OCI-LY1 (cell line): ENCODE data around the gene ZNF536.

ENCODE experiments used
- CTCF ChIP-seq: fragments of 200-600 bp; sonication (generic), shearing (Covaris generic); IDR thresholded peaks from 2 replicates; pipeline ENCODE4 v1.5.1; 2017; ENCODE audit warnings: mild to moderate bottlenecking, antibody characterized with exemption, low read length, moderate library complexity, mixed read lengths
- EZH2 ChIP-seq: fragments of 200-600 bp; sonication (generic), shearing (Covaris generic); IDR thresholded peaks from 2 replicates; pipeline ENCODE4 v1.8.0; 2017; ENCODE audit warnings: borderline replicate concordance, mixed run types, mild to moderate bottlenecking, antibody characterized with exemption, low read length, moderate library complexity, mixed read lengths

GRCh38 chr19:30402436-30403202, 30.4 kb downstream of the ZNF536 start:
- TF ChIP-seq CTCF (no peak), EZH2 (no peak)
